ENCODE data around the gene AHR.

- no peak for TF ChIP-seq CTCF (IDR thresholded peaks at IDR 0.05; ENCODE audit: low read length)
- no peak for TF ChIP-seq EZH2 (IDR thresholded peaks at IDR 0.05; ENCODE audit: borderline replicate concordance, low read length)
Measured at GRCh38 chr7:17269341-17270221, 28.9 kb upstream of the AHR start.

Data from OCI-LY1 (cell line).